Peyer's patch (tissue), 4 donors: ENCODE data around the gene LONP2. TPM values are rescaled to one million over a fixed set of nuclear protein-coding genes. Genes with fewer than 3 reads are reported as not detected.

Experiments used
- DNase-seq, 3 donors: peaks; one replicate each; pipeline ENCODE4 v3.0.0-alpha.2; 2017 to 2019
- H3K27ac ChIP-seq, 4 donors: fragments of 200-600 bp; sonication (generic); one replicate each; pipeline ENCODE4 v1.5.1; 2016 to 2019
- H3K27me3 ChIP-seq, 2 donors: fragments of 200-600 bp; sonication (generic); one replicate each; pipeline ENCODE4 v1.5.1; 2019
- H3K36me3 ChIP-seq, 3 donors: fragments of 200-600 bp; sonication (generic); one replicate each; pipeline ENCODE4 v1.5.1; 2016 to 2019
- H3K4me1 ChIP-seq, 4 donors: fragments of 200-600 bp; sonication (generic); one replicate each; pipeline ENCODE4 v1.5.1; 2016 to 2019
- H3K4me3 ChIP-seq, 4 donors: fragments of 200-600 bp; sonication (generic); 1 replicate in 3 of 4; 2 replicates in 1 of 4; pipeline ENCODE4 v1.5.1; 2016 to 2019; ENCODE audit warnings: mild to moderate bottlenecking in 1 of 4
- H3K9me3 ChIP-seq, 4 donors: fragments of 200-600 bp; sonication (generic); one replicate each; pipeline ENCODE4 v1.5.1; 2016 to 2019; ENCODE audit warnings: mild to moderate bottlenecking in 1 of 4
- POLR2A ChIP-seq, 2 donors: fragments of 450-650 bp; IDR thresholded peaks; one replicate each; pipeline ENCODE4 v1.5.1; 2017; ENCODE audit warnings: antibody characterized with exemption in 2 of 2, mild to moderate bottlenecking in 2 of 2, moderate library complexity in 2 of 2
- total RNA-seq, 4 donors: library from RNA; depleted of rRNA; stranded (reverse); fragments of >200 nt; gene quantifications; one replicate each; pipeline ENCODE4 v1.1.0, GENCODE V29; 2016
- TF ChIP-seq, protein P1 (sequence below), 6 experiments: fragments of 450-650 bp in 4 of 6; fragments of 200-600 bp in 2 of 6; sonication (generic) in 1 of 6; IDR thresholded peaks; one replicate each; pipeline ENCODE4 v1.5.1; 2017 to 2019; ENCODE audit warnings: antibody characterized with exemption in 6 of 6, mild to moderate bottlenecking in 3 of 6, moderate library complexity in 1 of 6

The LONP2 gene
- total RNA-seq, 4 donors from 2014 or later, result 56.7 to 104 (median 70.7) TPM

DNA sequence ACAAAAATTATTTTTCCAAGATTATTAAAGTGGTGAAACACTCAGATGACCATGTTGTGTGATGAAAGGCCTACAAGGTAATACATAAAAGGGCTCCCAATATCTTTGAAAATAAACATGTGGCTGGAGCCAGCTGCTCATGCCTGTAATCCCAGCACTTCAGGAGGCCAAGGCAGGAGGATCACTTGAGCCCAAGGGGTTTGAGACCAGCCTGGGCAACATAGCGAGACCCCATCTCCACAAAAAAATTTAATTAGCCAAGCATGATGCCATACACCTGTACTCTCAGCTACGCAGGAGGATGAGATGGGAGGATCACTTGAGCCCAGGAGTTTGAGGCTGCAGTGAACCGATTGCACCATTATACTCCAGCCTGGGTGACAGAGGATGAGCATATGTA lies 114.3 kb downstream of the LONP2 start:
- Histone ChIP-seq H3K4me1 (no peaks in the 10 kb centered on the region), H3K27ac (no peak overlapping the region), H3K36me3 (peaks cover 0 to 19% (median 0%) of the 10 kb centered on the region in 3 donors), H3K9me3 (no peaks in the 10 kb centered on the region), H3K4me3 (no peak overlapping the region), H3K27me3 (no peaks in the 10 kb centered on the region)
- TF ChIP-seq, protein P1, sequence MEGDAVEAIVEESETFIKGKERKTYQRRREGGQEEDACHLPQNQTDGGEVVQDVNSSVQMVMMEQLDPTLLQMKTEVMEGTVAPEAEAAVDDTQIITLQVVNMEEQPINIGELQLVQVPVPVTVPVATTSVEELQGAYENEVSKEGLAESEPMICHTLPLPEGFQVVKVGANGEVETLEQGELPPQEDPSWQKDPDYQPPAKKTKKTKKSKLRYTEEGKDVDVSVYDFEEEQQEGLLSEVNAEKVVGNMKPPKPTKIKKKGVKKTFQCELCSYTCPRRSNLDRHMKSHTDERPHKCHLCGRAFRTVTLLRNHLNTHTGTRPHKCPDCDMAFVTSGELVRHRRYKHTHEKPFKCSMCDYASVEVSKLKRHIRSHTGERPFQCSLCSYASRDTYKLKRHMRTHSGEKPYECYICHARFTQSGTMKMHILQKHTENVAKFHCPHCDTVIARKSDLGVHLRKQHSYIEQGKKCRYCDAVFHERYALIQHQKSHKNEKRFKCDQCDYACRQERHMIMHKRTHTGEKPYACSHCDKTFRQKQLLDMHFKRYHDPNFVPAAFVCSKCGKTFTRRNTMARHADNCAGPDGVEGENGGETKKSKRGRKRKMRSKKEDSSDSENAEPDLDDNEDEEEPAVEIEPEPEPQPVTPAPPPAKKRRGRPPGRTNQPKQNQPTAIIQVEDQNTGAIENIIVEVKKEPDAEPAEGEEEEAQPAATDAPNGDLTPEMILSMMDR (IDR thresholded peaks at IDR 0.05), result no peak
- no peak for TF ChIP-seq POLR2A (IDR thresholded peaks at IDR 0.05)
- no peak for DNase-seq

DNA sequence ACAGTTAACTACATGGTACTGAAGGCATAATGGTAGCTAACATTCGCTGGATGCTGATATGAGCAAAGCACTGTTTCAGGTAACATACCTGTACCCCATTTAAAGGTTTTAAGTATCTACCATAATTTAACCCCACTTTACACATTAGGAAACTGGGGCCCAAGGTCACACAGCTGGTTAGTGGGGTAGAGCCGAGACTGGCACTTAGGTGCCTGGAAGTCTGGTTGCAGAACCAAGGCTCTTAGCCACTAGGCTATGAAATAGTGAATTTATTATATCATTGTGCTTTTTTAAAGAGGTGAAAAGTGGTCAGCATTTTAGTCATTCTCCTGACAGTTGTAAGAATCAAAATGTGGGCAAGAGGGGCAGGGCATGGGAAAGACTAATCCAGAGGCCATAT lies 115.9 kb downstream of the LONP2 start:
- TF ChIP-seq POLR2A (IDR thresholded peaks at IDR 0.05), result no peak
- TF ChIP-seq, protein P1 (IDR thresholded peaks at IDR 0.05), result no peak
- Histone ChIP-seq H3K27me3 (no peaks in the 10 kb centered on the region), H3K36me3 (peaks cover 0 to 17% (median 0%) of the 10 kb centered on the region in 3 donors), H3K4me3 (no peak overlapping the region), H3K27ac (no peak overlapping the region), H3K4me1 (peaks cover 0 to 8% (median 0%) of the 10 kb centered on the region in 4 donors), H3K9me3 (no peaks in the 10 kb centered on the region)
- no peak for DNase-seq

DNA sequence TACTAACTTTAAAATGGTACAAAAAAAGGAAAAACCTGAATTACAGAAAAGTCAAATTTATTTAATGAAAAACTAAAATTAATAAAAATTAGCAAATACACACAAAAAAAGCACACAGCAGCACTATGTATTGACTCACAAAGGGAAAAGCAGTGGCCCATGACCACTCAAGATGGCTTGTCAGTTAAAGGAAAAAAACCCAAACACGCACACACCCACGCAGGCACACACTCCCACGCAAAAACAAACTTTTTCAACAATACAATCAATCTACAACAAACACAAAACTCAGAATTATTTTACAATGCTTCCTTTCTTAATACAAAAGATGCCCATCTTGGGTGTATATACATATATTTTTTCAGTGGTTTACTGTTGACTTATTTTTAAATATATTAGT lies 116.9 kb downstream of the LONP2 start:
- H3K4me3 ChIP-seq, result no peak overlapping the region
- no peak overlapping the region for H3K27ac ChIP-seq

DNA sequence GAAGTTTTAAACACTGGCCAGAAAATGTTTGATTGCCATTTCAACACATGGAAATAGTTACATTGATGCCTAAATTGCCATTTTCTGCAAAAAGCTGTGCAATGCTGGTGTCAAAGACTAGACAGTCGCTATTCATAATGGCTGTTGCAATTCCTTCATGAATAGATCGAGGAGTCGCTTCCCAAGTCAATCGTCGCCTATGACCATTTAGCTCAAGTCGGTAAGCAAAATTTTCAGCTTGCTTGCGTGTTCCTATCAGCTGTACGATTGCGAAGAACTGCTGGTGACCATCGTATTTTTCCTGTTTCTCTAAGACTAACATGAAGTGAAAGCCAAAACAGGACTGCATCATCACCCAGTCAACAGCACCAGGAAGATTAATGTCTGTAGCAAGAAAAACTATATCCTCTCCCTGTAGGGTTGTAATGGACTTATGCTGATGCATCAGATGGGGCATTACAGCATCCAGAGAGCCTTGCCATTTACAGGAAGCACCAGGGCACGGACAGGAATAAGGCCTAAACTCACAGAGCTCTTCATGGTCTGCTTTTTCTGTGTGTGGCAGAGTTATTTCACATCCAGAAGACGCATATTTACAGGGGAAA lies 117.5 kb downstream of the LONP2 start:
- no peak overlapping the region for H3K4me3 ChIP-seq
- H3K4me1 ChIP-seq, result peaks cover 0 to 19% (median 3%) of the 10 kb centered on the region in 4 donors
- no peak for TF ChIP-seq POLR2A (IDR thresholded peaks at IDR 0.05)
- TF ChIP-seq, protein P1 (IDR thresholded peaks at IDR 0.05), result no peak
- H3K27me3 ChIP-seq, result no peaks in the 10 kb centered on the region
- H3K9me3 ChIP-seq, result no peaks in the 10 kb centered on the region
- no peak overlapping the region for H3K27ac ChIP-seq
- no peak for DNase-seq
- peaks cover 0 to 9% (median 0%) of the 10 kb centered on the region in 3 donors for H3K36me3 ChIP-seq

More for the DNA sequence above, 116.9 kb downstream of the LONP2 start:
- Histone ChIP-seq H3K36me3 (peaks cover 0 to 9% (median 0%) of the 10 kb centered on the region in 3 donors), H3K4me1 (peaks cover 0 to 16% (median 2%) of the 10 kb centered on the region in 4 donors), H3K27me3 (no peaks in the 10 kb centered on the region), H3K9me3 (no peaks in the 10 kb centered on the region)
- TF ChIP-seq, protein P1 (IDR thresholded peaks at IDR 0.05), result no peak
- no peak for TF ChIP-seq POLR2A (IDR thresholded peaks at IDR 0.05)
- no peak for DNase-seq

DNA sequence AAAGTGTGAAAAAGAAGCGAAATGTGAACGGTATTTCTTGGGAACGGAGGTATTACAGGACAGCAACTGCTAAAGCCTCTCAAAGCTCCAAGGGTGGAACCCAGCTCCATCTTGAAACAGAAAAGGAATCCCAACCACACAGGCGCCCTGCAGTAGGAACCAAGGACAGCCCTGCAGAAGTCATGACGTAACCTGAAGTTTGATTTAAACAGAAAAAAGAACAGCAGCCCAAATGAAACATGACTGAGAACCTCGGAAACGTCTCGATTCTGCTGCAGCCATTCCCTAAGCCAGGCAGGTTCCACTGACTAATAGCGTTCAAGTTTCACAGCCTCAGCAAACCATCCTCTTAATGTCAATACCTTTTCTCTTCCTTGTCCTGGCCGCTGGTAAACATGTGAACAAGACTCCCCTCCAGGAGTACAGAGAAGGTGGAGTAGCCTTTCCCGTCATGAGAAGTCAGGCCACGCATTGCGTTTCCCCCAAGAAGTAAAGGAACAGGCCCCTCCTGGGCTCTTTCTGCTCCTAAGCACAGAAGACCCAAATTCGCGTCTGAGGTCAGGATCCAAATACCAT lies 121.0 kb downstream of the LONP2 start:
- Histone ChIP-seq H3K9me3 (no peaks in the 10 kb centered on the region), H3K27me3 (no peaks in the 10 kb centered on the region), H3K36me3 (peaks cover 0 to 5% (median 0%) of the 10 kb centered on the region in 3 donors), H3K4me3 (peak overlapping the region in 3 of 4 donors; percentile 52 to 68 (median 67)), H3K4me1 (peaks cover 0 to 28% (median 5%) of the 10 kb centered on the region in 4 donors), H3K27ac (peak overlapping the region; percentile 71 to 91 (median 87))
- no peak for DNase-seq
- TF ChIP-seq, protein P1 (IDR thresholded peaks at IDR 0.05), result no peak
- TF ChIP-seq POLR2A (IDR thresholded peaks at IDR 0.05), result no peak
